HEK293 (cell line): Measurements from ENCODE around the gene CDR2L.
A peak's percentile ranks its signal among the peaks of the same experiment; 100 is the strongest.

Experiments used
- EGR2 ChIP-seq: fragments of 450-650 bp; formaldehyde crosslinking; IDR thresholded peaks from 2 replicates; pipeline ENCODE4 v1.5.1; 2016; ENCODE audit warnings: low read depth, missing biosample characterization, missing genetic modification characterization
- FEZF1 ChIP-seq: fragments of 450-650 bp; formaldehyde crosslinking; IDR thresholded peaks from 2 replicates; pipeline ENCODE4 v1.5.1; 2016; ENCODE audit warnings: missing biosample characterization, missing genetic modification characterization
- GLIS1 ChIP-seq: fragments of 450-650 bp; formaldehyde crosslinking; IDR thresholded peaks from 2 replicates; pipeline ENCODE4 v1.5.1; 2016; ENCODE audit warnings: missing biosample characterization, missing genetic modification characterization
- HIC1 ChIP-seq: fragments of 450-650 bp; formaldehyde crosslinking; IDR thresholded peaks from 2 replicates; pipeline ENCODE4 v1.5.1; 2016; ENCODE audit warnings: missing biosample characterization, missing genetic modification characterization
- HOXD13 ChIP-seq: sonication (generic); formaldehyde crosslinking; IDR thresholded peaks from 2 replicates; pipeline ENCODE4 v1.8.0; 2022; ENCODE audit warnings: missing genetic modification reagents, borderline replicate concordance
- IKZF3 ChIP-seq: fragments of 450-650 bp; IDR thresholded peaks from 2 replicates; pipeline ENCODE4 v1.5.0; 2018; ENCODE audit warnings: missing biosample characterization, mild to moderate bottlenecking, missing genetic modification characterization, moderate library complexity
- KLF17 ChIP-seq: fragments of 450-650 bp; formaldehyde crosslinking; IDR thresholded peaks from 2 replicates; pipeline ENCODE4 v1.5.1; 2016; ENCODE audit warnings: missing biosample characterization, missing genetic modification characterization
- KLF8 ChIP-seq: fragments of 450-650 bp; formaldehyde crosslinking; IDR thresholded peaks from 2 replicates; pipeline ENCODE4 v1.5.1; 2016; ENCODE audit warnings: missing biosample characterization, missing genetic modification characterization
- MEIS1 ChIP-seq: sonication (generic); formaldehyde crosslinking; IDR thresholded peaks from 2 replicates; pipeline ENCODE4 v1.8.1; 2022; ENCODE audit warnings: missing genetic modification reagents, mild to moderate bottlenecking, borderline replicate concordance
- PRDM1 ChIP-seq: fragments of 450-650 bp; formaldehyde crosslinking; IDR thresholded peaks from 2 replicates; pipeline ENCODE4; 2016; ENCODE audit warnings: missing biosample characterization, missing genetic modification characterization
- PRDM4 ChIP-seq: fragments of 450-650 bp; formaldehyde crosslinking; IDR thresholded peaks from 2 replicates; pipeline ENCODE4 v1.5.1; 2017; ENCODE audit warnings: missing biosample characterization, missing genetic modification characterization
- WT1 ChIP-seq: fragments of 450-650 bp; formaldehyde crosslinking; IDR thresholded peaks from 2 replicates; pipeline ENCODE4 v1.5.1; 2016; ENCODE audit warnings: missing biosample characterization, missing genetic modification characterization
- ZBTB26 ChIP-seq: fragments of 450-650 bp; formaldehyde crosslinking; optimal IDR thresholded peaks from 2 replicates; pipeline ENCODE3; 2016; ENCODE audit warnings: missing biosample characterization, mild to moderate bottlenecking, missing genetic modification characterization
- ZBTB44 ChIP-seq: fragments of 450-650 bp; IDR thresholded peaks from 2 replicates; pipeline ENCODE4 v1.5.1; 2018; ENCODE audit warnings: missing biosample characterization, mild to moderate bottlenecking, missing genetic modification characterization
- ZNF10 ChIP-seq: fragments of 450-650 bp; formaldehyde crosslinking; IDR thresholded peaks from 2 replicates; pipeline ENCODE4 v1.5.1; 2017; ENCODE audit warnings: missing biosample characterization, missing genetic modification characterization
- ZNF114 ChIP-seq: fragments of 450-650 bp; formaldehyde crosslinking; IDR thresholded peaks from 2 replicates; pipeline ENCODE4 v1.5.0; 2017; ENCODE audit warnings: missing biosample characterization, missing genetic modification characterization
- ZNF146 ChIP-seq: fragments of 450-650 bp; formaldehyde crosslinking; IDR thresholded peaks from 2 replicates; pipeline ENCODE4 v1.5.1; 2016; ENCODE audit warnings: missing biosample characterization, missing genetic modification characterization
- ZNF16 ChIP-seq: fragments of 450-650 bp; formaldehyde crosslinking; IDR thresholded peaks from 2 replicates; pipeline ENCODE4 v1.5.1; 2016; ENCODE audit warnings: low read depth, missing biosample characterization, missing genetic modification characterization
- ZNF211 ChIP-seq: fragments of 450-650 bp; formaldehyde crosslinking; IDR thresholded peaks from 2 replicates; pipeline ENCODE4 v1.5.1; 2016; ENCODE audit warnings: low read depth, missing biosample characterization, missing genetic modification characterization
- ZNF292 ChIP-seq: fragments of 450-650 bp; formaldehyde crosslinking; IDR thresholded peaks from 2 replicates; pipeline ENCODE4 v1.5.1; 2016; ENCODE audit warnings: low read depth, missing biosample characterization, missing genetic modification characterization, borderline replicate concordance
- ZNF366 ChIP-seq: fragments of 450-650 bp; formaldehyde crosslinking; conservative IDR thresholded peaks from 2 replicates; pipeline ENCODE4 v1.5.1; 2016; ENCODE audit warnings: missing biosample characterization, missing genetic modification characterization
- ZNF391 ChIP-seq: fragments of 450-650 bp; formaldehyde crosslinking; IDR thresholded peaks from 2 replicates; pipeline ENCODE4 v1.5.1; 2016; ENCODE audit warnings: low read depth, missing biosample characterization, missing genetic modification characterization, borderline replicate concordance
- ZNF558 ChIP-seq: fragments of 450-650 bp; formaldehyde crosslinking; IDR thresholded peaks from 2 replicates; pipeline ENCODE4 v1.5.1; 2016; ENCODE audit warnings: missing biosample characterization, missing genetic modification characterization
- ZNF561 ChIP-seq: fragments of 450-650 bp; IDR thresholded peaks from 2 replicates; pipeline ENCODE4 v1.5.1; 2018; ENCODE audit warnings: missing biosample characterization, missing genetic modification characterization, borderline replicate concordance
- ZNF629 ChIP-seq: fragments of 450-650 bp; formaldehyde crosslinking; IDR thresholded peaks from 2 replicates; pipeline ENCODE4 v1.5.1; 2017; ENCODE audit warnings: missing biosample characterization, missing genetic modification characterization
- ZNF692 ChIP-seq: fragments of 450-650 bp; formaldehyde crosslinking; IDR thresholded peaks from 2 replicates; pipeline ENCODE4 v1.5.1; 2016; ENCODE audit warnings: missing biosample characterization, missing genetic modification characterization
- ZNF707 ChIP-seq: fragments of 450-650 bp; formaldehyde crosslinking; IDR thresholded peaks from 2 replicates; pipeline ENCODE4 v1.5.1; 2016; ENCODE audit warnings: missing biosample characterization, missing genetic modification characterization
- ZSCAN30 ChIP-seq: fragments of 450-650 bp; IDR thresholded peaks from 2 replicates; pipeline ENCODE4 v1.5.1; 2018; ENCODE audit warnings: missing biosample characterization, mild to moderate bottlenecking, missing genetic modification characterization, moderate library complexity

CDR2L gene

GRCh38 chr17:75033346-75034235 is 46.2 kb downstream of the CDR2L start (continued):
- TF ChIP-seq HIC1 (tag by site-specific recombination) (peak; percentile 33; the same call in 1 of the 2 replicates), EGR2 (tag by site-specific recombination) (0 out of 2 replicates have a peak, but pooled peaks have one; percentile 8), FEZF1 (tag by site-specific recombination) (no peak; the same call in none of the 2 replicates), KLF8 (0 out of 2 replicates have a peak, but pooled peaks have one; percentile 38), ZNF114 (tag by site-specific recombination) (no peak), GLIS1 (tag by site-specific recombination) (no peak), IKZF3 (peak; percentile 98), ZNF211 (tag by site-specific recombination) (no peak), ZNF707 (tag by site-specific recombination) (no peak), ZNF16 (no peak), ZNF692 (tag by site-specific recombination) (peak; percentile 91), MEIS1 (CRISPR knock-in tag) (no peak), WT1 (tag by site-specific recombination) (no peak), ZNF366 (peak; percentile 53; the same call in 1 of the 2 replicates), ZNF558 (no peak), ZNF146 (tag by site-specific recombination) (no peak), HOXD13 (no peak), KLF17 (tag by site-specific recombination) (peak; percentile 70; the same call in 1 of the 2 replicates), ZBTB26 (tag by site-specific recombination) (peak; percentile 92), ZNF391 (peak; percentile 70; the same call in 1 of the 2 replicates), ZNF292 (no peak), ZNF561 (peak; percentile 98), PRDM1 (tag by site-specific recombination) (peak; percentile 79), ZBTB44 (tag by site-specific recombination) (peak; percentile 71; the same call in 1 of the 2 replicates), ZNF10 (tag by site-specific recombination) (peak; percentile 29; the same call in 1 of the 2 replicates), ZNF629 (tag by site-specific recombination) (peak; percentile 9; the same call in 1 of the 2 replicates), ZSCAN30 (tag by site-specific recombination) (peak; percentile 89), PRDM4 (peak; percentile 46; the same call in 1 of the 2 replicates)
